ENCODE results near the gene ASRGL1.

The ASRGL1 gene

GRCh38 chr11:62423012-62423411 is 85.8 kb downstream of the ASRGL1 start:
- H3K36me3 ChIP-seq (ENCODE audit: low read length) = no peaks in the 10 kb centered on the region
- H3K9me2 ChIP-seq (replicated peaks; ENCODE audit: insufficient read depth, low read length) = no peaks in the 10 kb centered on the region
- H3K4me3 ChIP-seq (ENCODE audit: insufficient read depth, low read length, poor library complexity, severe bottlenecking) = no peak overlapping the region
- no peaks in the 10 kb centered on the region for H3K79me2 ChIP-seq (ENCODE audit: insufficient read depth, low read length)
- no peaks in the 10 kb centered on the region for H3F3A ChIP-seq (ENCODE audit: insufficient read depth)
- no peaks in the 10 kb centered on the region for H3K9me3 ChIP-seq (ENCODE audit: insufficient read depth, low read length)
- no peaks in the 10 kb centered on the region for H3K27me3 ChIP-seq (ENCODE audit: low read length)
- H3K9ac ChIP-seq (ENCODE audit: low read length) = no peak overlapping the region
- H4K20me1 ChIP-seq (ENCODE audit: low read depth, low read length) = no peaks in the 10 kb centered on the region
- no peak overlapping the region for H3K4me2 ChIP-seq (ENCODE audit: low read depth, low read length, poor library complexity, severe bottlenecking)
- TF ChIP-seq EZH2phosphoT487 (conservative IDR thresholded peaks at IDR 0.05; ENCODE audit: low read length) (no peak), CTCF (IDR thresholded peaks at IDR 0.05; ENCODE audit: insufficient read depth, low read length, poor library complexity, severe bottlenecking) (no peak)
- no peak overlapping the region for H2AFZ ChIP-seq (ENCODE audit: low read depth, low read length, severe bottlenecking)
- no peak overlapping the region for H3K27ac ChIP-seq (ENCODE audit: low read depth, low read length)

- Histone ChIP-seq H3K36me3 (ENCODE audit: low read length) (no peaks in the 10 kb centered on the region), H3K9me2 (replicated peaks; ENCODE audit: insufficient read depth, low read length) (no peaks in the 10 kb centered on the region), H2AFZ (ENCODE audit: low read depth, low read length, severe bottlenecking) (no peak overlapping the region), H3F3A (ENCODE audit: insufficient read depth) (no peaks in the 10 kb centered on the region), H3K27ac (ENCODE audit: low read depth, low read length) (no peak overlapping the region), H3K9me3 (ENCODE audit: insufficient read depth, low read length) (no peaks in the 10 kb centered on the region), H3K4me3 (ENCODE audit: insufficient read depth, low read length, poor library complexity, severe bottlenecking) (no peak overlapping the region), H3K27me3 (ENCODE audit: low read length) (no peaks in the 10 kb centered on the region), H3K79me2 (ENCODE audit: insufficient read depth, low read length) (no peaks in the 10 kb centered on the region), H3K4me2 (ENCODE audit: low read depth, low read length, poor library complexity, severe bottlenecking) (no peak overlapping the region), H4K20me1 (ENCODE audit: low read depth, low read length) (no peaks in the 10 kb centered on the region), H3K9ac (ENCODE audit: low read length) (no peak overlapping the region)
- no peak for TF ChIP-seq CTCF (IDR thresholded peaks at IDR 0.05; ENCODE audit: insufficient read depth, low read length, poor library complexity, severe bottlenecking)
- TF ChIP-seq EZH2phosphoT487 (conservative IDR thresholded peaks at IDR 0.05; ENCODE audit: low read length) = no peak
Observed at GRCh38 chr11:62427630-62428233, 90.5 kb downstream of the ASRGL1 start.

- H3K9me3 ChIP-seq (ENCODE audit: insufficient read depth, low read length) = no peaks in the 10 kb centered on the region
- no peaks in the 10 kb centered on the region for H4K20me1 ChIP-seq (ENCODE audit: low read depth, low read length)
- no peak overlapping the region for H2AFZ ChIP-seq (ENCODE audit: low read depth, low read length, severe bottlenecking)
- no peak overlapping the region for H3K4me3 ChIP-seq (ENCODE audit: insufficient read depth, low read length, poor library complexity, severe bottlenecking)
- H3K36me3 ChIP-seq (ENCODE audit: low read length) = no peaks in the 10 kb centered on the region
- no peak overlapping the region for H3K4me2 ChIP-seq (ENCODE audit: low read depth, low read length, poor library complexity, severe bottlenecking)
- TF ChIP-seq EZH2phosphoT487 (conservative IDR thresholded peaks at IDR 0.05; ENCODE audit: low read length) (no peak), CTCF (IDR thresholded peaks at IDR 0.05; ENCODE audit: insufficient read depth, low read length, poor library complexity, severe bottlenecking) (no peak)
- H3K27me3 ChIP-seq (ENCODE audit: low read length) = no peaks in the 10 kb centered on the region
- H3K9ac ChIP-seq (ENCODE audit: low read length) = no peak overlapping the region
- no peaks in the 10 kb centered on the region for H3K9me2 ChIP-seq (replicated peaks; ENCODE audit: insufficient read depth, low read length)
- no peak overlapping the region for H3K27ac ChIP-seq (ENCODE audit: low read depth, low read length)
- no peaks in the 10 kb centered on the region for H3F3A ChIP-seq (ENCODE audit: insufficient read depth)
- no peaks in the 10 kb centered on the region for H3K79me2 ChIP-seq (ENCODE audit: insufficient read depth, low read length)
Observed at GRCh38 chr11:62428871-62429560, 91.8 kb downstream of the ASRGL1 start.

Measured in SU-DHL-6 (cell line).